ENCODE results near the gene FAF1.

- no peak for TF ChIP-seq CTCF (IDR thresholded peaks at IDR 0.05)
- TF ChIP-seq POLR2A (IDR thresholded peaks at IDR 0.05): no peak
- TF ChIP-seq EP300 (IDR thresholded peaks at IDR 0.05): no peak
- TF ChIP-seq POLR2AphosphoS5 (IDR thresholded peaks at IDR 0.05): no peak
Measured at GRCh38 chr1:50976111-50976889, 16.2 kb upstream of the FAF1 start.
